ENCODE measurements around the gene KRT79. TPM values are rescaled to one million over a fixed set of nuclear protein-coding genes. Genes with fewer than 3 reads are reported as not detected.

The KRT79 gene
- polyA plus RNA-seq (2012; ENCODE audit: insufficient read length, low read depth), result not detected

- TF ChIP-seq SIN3A (IDR thresholded peaks at IDR 0.05; ENCODE audit: borderline replicate concordance, insufficient read depth, low read length), result no peak
- TF ChIP-seq FOXP2 (optimal IDR thresholded peaks at IDR 0.05; ENCODE audit: borderline replicate concordance, extremely low read depth, extremely low read length, insufficient read depth), result no peak
- no peak for TF ChIP-seq REST (IDR thresholded peaks at IDR 0.05; ENCODE audit: insufficient read depth in 1 of 2, low read depth in 2 of 2, low read length in 2 of 2)
- TF ChIP-seq POLR2AphosphoS5 (IDR thresholded peaks at IDR 0.05; ENCODE audit: low read depth, low read length), result no peak
- TF ChIP-seq TAF1 (IDR thresholded peaks at IDR 0.05; ENCODE audit: borderline replicate concordance, insufficient read depth, low read length), result no peak
These were observed at the start of gene KRT79 for GRCh38 chr12:52833922-52834726. KRT79 (minus strand) TSS chr12:52834311; CDS start chr12:52834260, 51 bp downstream.

DNA sequence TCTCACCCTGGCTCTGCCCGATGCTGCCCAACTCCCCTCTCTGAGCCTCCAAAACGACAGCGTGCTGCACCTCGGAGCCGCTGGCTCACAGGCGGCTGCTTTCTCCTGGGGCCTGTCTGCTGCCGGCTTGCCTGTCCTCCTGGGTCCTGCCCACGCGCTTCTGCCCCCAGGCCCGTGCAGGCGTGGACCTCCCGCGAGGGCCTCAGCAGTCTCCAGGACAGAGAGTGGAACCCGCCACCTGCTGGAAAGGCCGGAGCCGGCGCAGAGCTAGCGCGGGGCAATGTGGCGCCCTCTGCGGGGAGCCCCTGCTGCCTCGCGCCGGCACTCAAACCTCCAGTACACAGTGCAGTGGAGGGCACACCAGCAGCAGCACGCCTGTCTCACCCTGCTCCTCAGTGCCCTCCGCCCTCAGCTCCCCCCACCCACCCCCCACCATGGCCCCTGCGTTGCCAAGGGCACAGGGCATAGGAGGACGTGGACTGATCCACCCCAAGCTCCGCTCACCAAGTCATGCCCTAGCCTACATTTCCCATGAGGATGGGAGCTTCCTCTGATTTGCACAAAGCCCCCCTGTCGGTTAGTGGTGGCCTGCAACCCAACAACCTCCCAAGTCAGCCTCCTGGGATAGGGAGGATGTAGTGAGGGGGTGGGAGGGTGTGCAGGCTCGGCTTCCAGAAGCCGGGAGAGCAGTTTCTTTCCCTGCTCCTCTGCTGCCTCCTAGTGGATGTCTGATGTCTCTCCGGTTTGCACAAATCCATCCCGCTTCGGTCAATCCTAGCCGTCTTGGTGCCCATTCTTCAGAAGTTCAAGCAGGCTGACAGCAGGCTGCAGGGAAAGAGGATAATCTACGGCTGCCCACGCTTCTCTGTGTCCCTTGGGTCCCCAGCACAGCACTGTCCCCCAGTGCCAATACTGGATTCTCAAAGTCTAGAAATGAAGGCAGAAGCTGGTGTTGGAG is 45.6 kb upstream of the KRT79 start:
- TF ChIP-seq FOXP2 (optimal IDR thresholded peaks at IDR 0.05; ENCODE audit: borderline replicate concordance, extremely low read depth, extremely low read length, insufficient read depth) (peak; percentile 40), SIN3A (IDR thresholded peaks at IDR 0.05; ENCODE audit: borderline replicate concordance, insufficient read depth, low read length) (no peak), TAF1 (IDR thresholded peaks at IDR 0.05; ENCODE audit: borderline replicate concordance, insufficient read depth, low read length) (no peak)

GRCh38 chr12:52878507-52879393 is 44.6 kb upstream of the KRT79 start:
- TF ChIP-seq SIN3A (IDR thresholded peaks at IDR 0.05; ENCODE audit: borderline replicate concordance, insufficient read depth, low read length), result no peak
- TF ChIP-seq REST (IDR thresholded peaks at IDR 0.05; ENCODE audit: insufficient read depth in 1 of 2, low read depth in 2 of 2, low read length in 2 of 2), result no peak
- no peak for TF ChIP-seq POLR2AphosphoS5 (IDR thresholded peaks at IDR 0.05; ENCODE audit: low read depth, low read length)
- TF ChIP-seq TAF1 (IDR thresholded peaks at IDR 0.05; ENCODE audit: borderline replicate concordance, insufficient read depth, low read length), result no peak
- no peak for TF ChIP-seq FOXP2 (optimal IDR thresholded peaks at IDR 0.05; ENCODE audit: borderline replicate concordance, extremely low read depth, extremely low read length, insufficient read depth)

GRCh38 chr12:52877242-52877641 is 43.1 kb upstream of the KRT79 start:
- TF ChIP-seq SIN3A (IDR thresholded peaks at IDR 0.05; ENCODE audit: borderline replicate concordance, insufficient read depth, low read length), result no peak
- TF ChIP-seq FOXP2 (optimal IDR thresholded peaks at IDR 0.05; ENCODE audit: borderline replicate concordance, extremely low read depth, extremely low read length, insufficient read depth), result no peak
- no peak for TF ChIP-seq TAF1 (IDR thresholded peaks at IDR 0.05; ENCODE audit: borderline replicate concordance, insufficient read depth, low read length)
- TF ChIP-seq REST (IDR thresholded peaks at IDR 0.05; ENCODE audit: insufficient read depth in 1 of 2, low read depth in 2 of 2, low read length in 2 of 2), result no peak
- no peak for TF ChIP-seq POLR2AphosphoS5 (IDR thresholded peaks at IDR 0.05; ENCODE audit: low read depth, low read length)

Measured in PFSK-1 (cell line).